Naive thymus-derived CD8-positive, alpha-beta T cell (primary cell): Measurements from ENCODE around the gene DHX40. TPM values are rescaled to one million over a fixed set of nuclear protein-coding genes. Genes with fewer than 3 reads are reported as not detected.

Experiments
- ATAC-seq, 2 donors: fragments of 150-1000 bp; cut with Tn5 transposase in 1 of 2; sonication (Bioruptor Pico), chemical (Tn5 transposase) in 1 of 2; 1 replicate in 1 of 2; 2 replicates in 1 of 2; pipeline ENCODE4 v1.10.0; 2021; ENCODE audit warnings: mild to moderate bottlenecking in 2 of 2, moderate library complexity in 2 of 2
- POLR2A ChIA-PET: fragments of 350-600 bp; sonication (Branson Sonifier 250); formaldehyde crosslinking; loops from one replicate; lab custom pipeline; 2021; ENCODE audit warnings: antibody characterized with exemption; lab: Charles Lee
- DNase-seq, 10 donors: peaks; one replicate each; pipeline versions ENCODE4 v3.0.0 to v3.0.0-alpha.2; 2020 to 2022
- H3K27ac Mint-ChIP-seq, 10 donors: one replicate each; pipeline ENCODE4 v1.8.0; 2020 to 2022; ENCODE audit warnings: mild to moderate bottlenecking in 10 of 10, mixed read lengths in 10 of 10, moderate library complexity in 4 of 10, inconsistent platforms in 1 of 10
- H3K27me3 Mint-ChIP-seq, 5 donors: one replicate each; pipeline ENCODE4 v1.8.0; 2021 to 2022; ENCODE audit warnings: mixed read lengths in 5 of 5
- H3K36me3 Mint-ChIP-seq, 3 donors: one replicate each; pipeline ENCODE4 v1.8.0; 2020 to 2022; ENCODE audit warnings: mixed read lengths in 3 of 3, mild to moderate bottlenecking in 2 of 3, inconsistent platforms in 1 of 3
- H3K4me1 Mint-ChIP-seq, 4 donors: one replicate each; pipeline ENCODE4 v1.8.0; 2021 to 2022; ENCODE audit warnings: mixed read lengths in 4 of 4
- H3K4me3 Mint-ChIP-seq, 10 donors: one replicate each; pipeline ENCODE4 v1.8.0; 2020 to 2022; ENCODE audit warnings: mild to moderate bottlenecking in 10 of 10, mixed read lengths in 10 of 10, moderate library complexity in 6 of 10, inconsistent platforms in 1 of 10
- H3K9me3 Mint-ChIP-seq, 9 donors: one replicate each; pipeline ENCODE4 v1.8.0; 2020 to 2022; ENCODE audit warnings: mixed read lengths in 9 of 9, mild to moderate bottlenecking in 3 of 9, inconsistent platforms in 1 of 9, moderate library complexity in 1 of 9
- polyA plus RNA-seq, 3 donors: library from polyadenylated mRNA; unstranded; fragments of 300-500 nt; fragmentation: Illumina TruSeq; gene quantifications; one replicate each; pipeline ENCODE4 v1.2.3, GENCODE V29; 2021
- total RNA-seq, 8 experiments: library from RNA in 2 of 8; stranded (reverse) in 2 of 8; gene quantifications; one replicate each; pipeline ENCODE4 v1.2.3 and lab custom pipeline; 2021 to 2026

Gene DHX40
- total and polyA plus RNA-seq, 5 experiments from 2014 or later: 23.6 to 34.8 (median 25.9) TPM

- POLR2A ChIA-PET: interaction anchor here (0.6 to 3.5 kb wide), 11 partner anchors 13 to 1104 kb away, joined by 3 to 29 read pairs (median 4); partner anchors contain the start of genes DHX40, PTRH2, RPS6KB1 and TUBD1
- ATAC-seq (no peak), DNase-seq (no peak)
- Mint-ChIP-seq H3K4me1 (peaks cover 17 to 61% (median 42%) of the 10 kb centered on the region in 4 donors), H3K27me3 (peaks cover 0 to 3% (median 0%) of the 10 kb centered on the region in 5 donors), H3K27ac (peak overlapping the region; percentile 96 to 99 (median 99)), H3K9me3 (peaks cover 0 to 2% (median 0%) of the 10 kb centered on the region in 9 donors), H3K4me3 (peak overlapping the region; percentile 88 to 100 (median 98)), H3K36me3 (peaks cover 0 to 2% (median 0%) of the 10 kb centered on the region in 3 donors)
These were observed 54.6 kb downstream of the DHX40 start for GRCh38 chr17:59620064-59620359.

GRCh38 chr17:59620518-59621259, 55.3 kb downstream of the DHX40 start:
- Mint-ChIP-seq H3K4me3 (peak overlapping the region; percentile 88 to 100 (median 98)), H3K27ac (peak overlapping the region; percentile 96 to 99 (median 99)), H3K27me3 (peaks cover 0 to 3% (median 0%) of the 10 kb centered on the region in 5 donors), H3K36me3 (peaks cover 0 to 2% (median 0%) of the 10 kb centered on the region in 3 donors), H3K9me3 (peaks cover 0 to 2% (median 0%) of the 10 kb centered on the region in 9 donors), H3K4me1 (peaks cover 20 to 66% (median 47%) of the 10 kb centered on the region in 4 donors)
- DNase-seq (peak in 9 of 10 donors; percentile 9 to 66 (median 22)), ATAC-seq (no peak)
- POLR2A ChIA-PET: interaction anchor here (1.1 to 3.5 kb wide), 6 partner anchors 14 to 272 kb away, joined by 3 to 29 read pairs (median 9); partner anchors contain the start of genes DHX40, PTRH2, RPS6KB1 and TUBD1

GRCh38 chr17:59621771-59622170, 56.4 kb downstream of the DHX40 start:
- H3K36me3 Mint-ChIP-seq: peaks cover 0 to 2% (median 0%) of the 10 kb centered on the region in 3 donors
- POLR2A ChIA-PET: no interaction called here
- DNase-seq (no peak), ATAC-seq (no peak)
- H3K27ac Mint-ChIP-seq: peak overlapping the region in 7 of 10 donors; percentile 4 to 99 (median 72)
- H3K27me3 Mint-ChIP-seq: peaks cover 0 to 3% (median 0%) of the 10 kb centered on the region in 5 donors
- peaks cover 21 to 77% (median 51%) of the 10 kb centered on the region in 4 donors for H3K4me1 Mint-ChIP-seq
- H3K9me3 Mint-ChIP-seq: peaks cover 0 to 2% (median 0%) of the 10 kb centered on the region in 9 donors
- peak overlapping the region; percentile 10 to 100 (median 94) for H3K4me3 Mint-ChIP-seq

GRCh38 chr17:59623151-59623550, 57.7 kb downstream of the DHX40 start:
- H3K36me3 Mint-ChIP-seq: peaks cover 0 to 7% (median 0%) of the 10 kb centered on the region in 3 donors
- peaks cover 24 to 81% (median 56%) of the 10 kb centered on the region in 4 donors for H3K4me1 Mint-ChIP-seq
- peaks cover 0 to 3% (median 0%) of the 10 kb centered on the region in 5 donors for H3K27me3 Mint-ChIP-seq
- peaks cover 0 to 2% (median 0%) of the 10 kb centered on the region in 9 donors for H3K9me3 Mint-ChIP-seq
- peak overlapping the region in 4 of 10 donors; percentile 15 to 98 (median 68) for H3K27ac Mint-ChIP-seq
- H3K4me3 Mint-ChIP-seq: peak overlapping the region in 8 of 10 donors; percentile 3 to 74 (median 29)
- POLR2A ChIA-PET: no interaction called here
- ATAC-seq (no peak), DNase-seq (no peak)

GRCh38 chr17:59626756-59627155, 61.3 kb downstream of the DHX40 start:
- Mint-ChIP-seq H3K36me3 (peaks cover 0 to 26% (median 5%) of the 10 kb centered on the region in 3 donors), H3K27ac (no peak overlapping the region), H3K9me3 (no peaks in the 10 kb centered on the region), H3K4me1 (peaks cover 23 to 92% (median 62%) of the 10 kb centered on the region in 4 donors), H3K4me3 (no peak overlapping the region), H3K27me3 (no peaks in the 10 kb centered on the region)
- POLR2A ChIA-PET: no interaction called here
- no peak for DNase-seq
- no peak for ATAC-seq

GRCh38 chr17:59627274-59627673, 61.9 kb downstream of the DHX40 start:
- ATAC-seq: no peak
- peaks cover 23 to 88% (median 60%) of the 10 kb centered on the region in 4 donors for H3K4me1 Mint-ChIP-seq
- POLR2A ChIA-PET: no interaction called here

GRCh38 chr17:59627770-59628171, 62.4 kb downstream of the DHX40 start:
- no peak overlapping the region for H3K4me3 Mint-ChIP-seq
- H3K4me1 Mint-ChIP-seq: peaks cover 25 to 88% (median 58%) of the 10 kb centered on the region in 4 donors
- H3K9me3 Mint-ChIP-seq: no peaks in the 10 kb centered on the region
- H3K27ac Mint-ChIP-seq: peak overlapping the region in 1 of 10 donors; percentile 47
- ATAC-seq (no peak), DNase-seq (no peak)
- H3K36me3 Mint-ChIP-seq: peaks cover 0 to 26% (median 5%) of the 10 kb centered on the region in 3 donors
- no peaks in the 10 kb centered on the region for H3K27me3 Mint-ChIP-seq
- POLR2A ChIA-PET: no interaction called here

More at GRCh38 chr17:59627274-59627673, 61.9 kb downstream of the DHX40 start:
- Mint-ChIP-seq H3K27me3 (no peaks in the 10 kb centered on the region), H3K27ac (peak overlapping the region in 1 of 10 donors; percentile 47), H3K4me3 (no peak overlapping the region), H3K36me3 (peaks cover 0 to 26% (median 5%) of the 10 kb centered on the region in 3 donors), H3K9me3 (no peaks in the 10 kb centered on the region)
- no peak for DNase-seq

GRCh38 chr17:59629174-59629573, 63.8 kb downstream of the DHX40 start:
- POLR2A ChIA-PET: no interaction called here
- H3K27ac Mint-ChIP-seq: no peak overlapping the region

GRCh38 chr17:59631276-59631675, 65.9 kb downstream of the DHX40 start:
- ATAC-seq: no peak
- Mint-ChIP-seq H3K4me3 (peak overlapping the region in 1 of 10 donors; percentile 14), H3K27me3 (no peaks in the 10 kb centered on the region), H3K36me3 (peaks cover 1 to 27% (median 5%) of the 10 kb centered on the region in 3 donors), H3K9me3 (no peaks in the 10 kb centered on the region), H3K27ac (peak overlapping the region in 2 of 10 donors; percentile 64 to 76), H3K4me1 (peaks cover 19 to 92% (median 69%) of the 10 kb centered on the region in 4 donors)
- POLR2A ChIA-PET: no interaction called here
- no peak for DNase-seq

More at GRCh38 chr17:59629174-59629573, 63.8 kb downstream of the DHX40 start:
- ATAC-seq (no peak), DNase-seq (no peak)
- Mint-ChIP-seq H3K4me3 (no peak overlapping the region), H3K27me3 (no peaks in the 10 kb centered on the region), H3K9me3 (no peaks in the 10 kb centered on the region), H3K4me1 (peaks cover 23 to 88% (median 64%) of the 10 kb centered on the region in 4 donors), H3K36me3 (peaks cover 0 to 26% (median 5%) of the 10 kb centered on the region in 3 donors)

- ATAC-seq: no peak
- H3K27ac Mint-ChIP-seq: peak overlapping the region in 2 of 10 donors; percentile 56 to 65
- no peak for DNase-seq
- H3K4me1 Mint-ChIP-seq: peaks cover 19 to 81% (median 67%) of the 10 kb centered on the region in 4 donors
- H3K36me3 Mint-ChIP-seq: peaks cover 1 to 27% (median 5%) of the 10 kb centered on the region in 3 donors
- H3K4me3 Mint-ChIP-seq: peak overlapping the region in 2 of 10 donors; percentile 24 to 32
- POLR2A ChIA-PET: no interaction called here
- H3K27me3 Mint-ChIP-seq: no peaks in the 10 kb centered on the region
- no peaks in the 10 kb centered on the region for H3K9me3 Mint-ChIP-seq
These were observed 67.0 kb downstream of the DHX40 start for GRCh38 chr17:59632398-59632797.

- Mint-ChIP-seq H3K27ac (peak overlapping the region in 2 of 10 donors; percentile 3 to 56), H3K4me1 (peaks cover 18 to 80% (median 64%) of the 10 kb centered on the region in 4 donors), H3K4me3 (peak overlapping the region in 3 of 10 donors; percentile 7 to 27 (median 19)), H3K9me3 (no peaks in the 10 kb centered on the region), H3K27me3 (no peaks in the 10 kb centered on the region), H3K36me3 (peaks cover 1 to 18% (median 5%) of the 10 kb centered on the region in 3 donors)
- POLR2A ChIA-PET: interaction anchor here (3.0 kb wide), 1 partner anchor 14 kb away, joined by 16 read pairs; the partner anchor contains the start of gene CLTC
- ATAC-seq (no peak), DNase-seq (no peak)
These were observed 68.4 kb downstream of the DHX40 start for GRCh38 chr17:59633658-59634359.
